ENCODE measurements around the gene TDO2.
A peak's percentile ranks its signal among the peaks of the same experiment; 100 is the strongest.

TDO2 gene

GRCh38 chr4:155879767-155880166, 23.7 kb upstream of the TDO2 start:
- H3K9me3 ChIP-seq (ENCODE audit: control extremely low read depth in 1 of 5, control insufficient read depth in 4 of 5, insufficient read depth in 2 of 5, low read depth in 1 of 5, low read length in 4 of 5): peaks cover 0 to 9% (median 0%) of the 10 kb centered on the region in 5 experiments
- H3K27ac ChIP-seq (ENCODE audit: insufficient read depth in 1 of 2, low read depth in 1 of 2, low read length in 2 of 2, poor library complexity in 1 of 2, severe bottlenecking in 2 of 2): no peak overlapping the region
- H3K4me3 ChIP-seq (ENCODE audit: control insufficient read depth in 1 of 7, extremely low read depth in 1 of 7, insufficient read depth in 4 of 7, low read depth in 2 of 7, low read length in 6 of 7): no peak overlapping the region
- no peaks in the 10 kb centered on the region for H3K27me3 ChIP-seq (replicated peaks in 2 of 5; ENCODE audit: control insufficient read depth in 4 of 5, insufficient read depth in 5 of 5, low read length in 4 of 5)
- ChIA-PET POLR2A (no interaction called here), CTCF (no interaction called here)
- H3K4me1 ChIP-seq (ENCODE audit: control extremely low read depth in 1 of 4, control insufficient read depth in 4 of 4, insufficient read depth in 4 of 4, low read length in 3 of 4): no peaks in the 10 kb centered on the region
- H3K36me3 ChIP-seq (ENCODE audit: control insufficient read depth in 4 of 4, insufficient read depth in 4 of 4, low read length in 3 of 4): no peaks in the 10 kb centered on the region
- DNase-seq: no peak

GRCh38 chr4:155881555-155881954, 21.9 kb upstream of the TDO2 start:
- WGBS (ENCODE audit: insufficient coverage): no CpG with 5 or more reads among the region's 1 CpG
- Histone ChIP-seq H3K36me3 (ENCODE audit: control insufficient read depth in 4 of 4, insufficient read depth in 4 of 4, low read length in 3 of 4) (no peaks in the 10 kb centered on the region), H3K4me3 (ENCODE audit: control insufficient read depth in 1 of 7, extremely low read depth in 1 of 7, insufficient read depth in 4 of 7, low read depth in 2 of 7, low read length in 6 of 7) (no peak overlapping the region), H3K4me1 (ENCODE audit: control extremely low read depth in 1 of 4, control insufficient read depth in 4 of 4, insufficient read depth in 4 of 4, low read length in 3 of 4) (no peaks in the 10 kb centered on the region), H3K27me3 (replicated peaks in 2 of 5; ENCODE audit: control insufficient read depth in 4 of 5, insufficient read depth in 5 of 5, low read length in 4 of 5) (no peaks in the 10 kb centered on the region), H3K9me3 (ENCODE audit: control extremely low read depth in 1 of 5, control insufficient read depth in 4 of 5, insufficient read depth in 2 of 5, low read depth in 1 of 5, low read length in 4 of 5) (peaks cover 0 to 5% (median 0%) of the 10 kb centered on the region in 5 experiments), H3K27ac (ENCODE audit: insufficient read depth in 1 of 2, low read depth in 1 of 2, low read length in 2 of 2, poor library complexity in 1 of 2, severe bottlenecking in 2 of 2) (no peak overlapping the region)
- POLR2A ChIA-PET: no interaction called here
- CTCF ChIA-PET: no interaction called here
- no peak for DNase-seq

GRCh38 chr4:155883895-155884294, 19.6 kb upstream of the TDO2 start:
- no peak for DNase-seq
- Histone ChIP-seq H3K27me3 (replicated peaks in 2 of 5; ENCODE audit: control insufficient read depth in 4 of 5, insufficient read depth in 5 of 5, low read length in 4 of 5) (no peaks in the 10 kb centered on the region), H3K4me1 (ENCODE audit: control extremely low read depth in 1 of 4, control insufficient read depth in 4 of 4, insufficient read depth in 4 of 4, low read length in 3 of 4) (no peaks in the 10 kb centered on the region), H3K27ac (ENCODE audit: insufficient read depth in 1 of 2, low read depth in 1 of 2, low read length in 2 of 2, poor library complexity in 1 of 2, severe bottlenecking in 2 of 2) (no peak overlapping the region), H3K9me3 (ENCODE audit: control extremely low read depth in 1 of 5, control insufficient read depth in 4 of 5, insufficient read depth in 2 of 5, low read depth in 1 of 5, low read length in 4 of 5) (no peaks in the 10 kb centered on the region), H3K4me3 (ENCODE audit: control insufficient read depth in 1 of 7, extremely low read depth in 1 of 7, insufficient read depth in 4 of 7, low read depth in 2 of 7, low read length in 6 of 7) (no peak overlapping the region), H3K36me3 (ENCODE audit: control insufficient read depth in 4 of 4, insufficient read depth in 4 of 4, low read length in 3 of 4) (no peaks in the 10 kb centered on the region)
- CTCF ChIA-PET: no interaction called here
- WGBS (ENCODE audit: insufficient coverage): 76% methylated on average over 2 of the region's 3 CpGs
- POLR2A ChIA-PET: no interaction called here

- CTCF ChIA-PET: no interaction called here
- Histone ChIP-seq H3K4me3 (ENCODE audit: control insufficient read depth in 1 of 7, extremely low read depth in 1 of 7, insufficient read depth in 4 of 7, low read depth in 2 of 7, low read length in 6 of 7) (no peak overlapping the region), H3K4me1 (ENCODE audit: control extremely low read depth in 1 of 4, control insufficient read depth in 4 of 4, insufficient read depth in 4 of 4, low read length in 3 of 4) (no peaks in the 10 kb centered on the region), H3K27ac (ENCODE audit: insufficient read depth in 1 of 2, low read depth in 1 of 2, low read length in 2 of 2, poor library complexity in 1 of 2, severe bottlenecking in 2 of 2) (no peak overlapping the region), H3K9me3 (ENCODE audit: control extremely low read depth in 1 of 5, control insufficient read depth in 4 of 5, insufficient read depth in 2 of 5, low read depth in 1 of 5, low read length in 4 of 5) (no peaks in the 10 kb centered on the region), H3K27me3 (replicated peaks in 2 of 5; ENCODE audit: control insufficient read depth in 4 of 5, insufficient read depth in 5 of 5, low read length in 4 of 5) (no peaks in the 10 kb centered on the region), H3K36me3 (ENCODE audit: control insufficient read depth in 4 of 4, insufficient read depth in 4 of 4, low read length in 3 of 4) (no peaks in the 10 kb centered on the region)
- 95% methylated on average over 3 of the region's 6 CpGs for WGBS (ENCODE audit: insufficient coverage)
- POLR2A ChIA-PET: interaction anchor here (0.6 kb wide), 1 partner anchor 8 kb away, joined by 4 read pairs; no protein-coding TSS in a partner anchor
- DNase-seq: no peak
These were observed 17.8 kb upstream of the TDO2 start for GRCh38 chr4:155885666-155886065.

GRCh38 chr4:155887045-155887444, 16.5 kb upstream of the TDO2 start:
- no CpG with 5 or more reads among the region's 1 CpG for WGBS (ENCODE audit: insufficient coverage)
- H3K9me3 ChIP-seq (ENCODE audit: control extremely low read depth in 1 of 5, control insufficient read depth in 4 of 5, insufficient read depth in 2 of 5, low read depth in 1 of 5, low read length in 4 of 5): no peaks in the 10 kb centered on the region
- ChIA-PET CTCF (no interaction called here), POLR2A (no interaction called here)
- DNase-seq: no peak
- H3K27ac ChIP-seq (ENCODE audit: insufficient read depth in 1 of 2, low read depth in 1 of 2, low read length in 2 of 2, poor library complexity in 1 of 2, severe bottlenecking in 2 of 2): no peak overlapping the region
- H3K36me3 ChIP-seq (ENCODE audit: control insufficient read depth in 4 of 4, insufficient read depth in 4 of 4, low read length in 3 of 4): no peaks in the 10 kb centered on the region
- H3K27me3 ChIP-seq (replicated peaks in 2 of 5; ENCODE audit: control insufficient read depth in 4 of 5, insufficient read depth in 5 of 5, low read length in 4 of 5): no peaks in the 10 kb centered on the region
- H3K4me1 ChIP-seq (ENCODE audit: control extremely low read depth in 1 of 4, control insufficient read depth in 4 of 4, insufficient read depth in 4 of 4, low read length in 3 of 4): no peaks in the 10 kb centered on the region
- H3K4me3 ChIP-seq (ENCODE audit: control insufficient read depth in 1 of 7, extremely low read depth in 1 of 7, insufficient read depth in 4 of 7, low read depth in 2 of 7, low read length in 6 of 7): no peak overlapping the region

- H3K4me1 ChIP-seq (ENCODE audit: control extremely low read depth in 1 of 4, control insufficient read depth in 4 of 4, insufficient read depth in 4 of 4, low read length in 3 of 4): no peaks in the 10 kb centered on the region
- 66% methylated on average over 4 of the region's 6 CpGs for WGBS (ENCODE audit: insufficient coverage)
These were observed 15.5 kb upstream of the TDO2 start for GRCh38 chr4:155887847-155888570.

GRCh38 chr4:155889031-155889793, 14.3 kb upstream of the TDO2 start:
- H3K27ac ChIP-seq (ENCODE audit: insufficient read depth in 1 of 2, low read depth in 1 of 2, low read length in 2 of 2, poor library complexity in 1 of 2, severe bottlenecking in 2 of 2): no peak overlapping the region
- H3K9me3 ChIP-seq (ENCODE audit: control extremely low read depth in 1 of 5, control insufficient read depth in 4 of 5, insufficient read depth in 2 of 5, low read depth in 1 of 5, low read length in 4 of 5): no peaks in the 10 kb centered on the region
- WGBS (ENCODE audit: insufficient coverage): 96% methylated on average over 3 of the region's 5 CpGs
- peak in 2 of 3 donors; percentile 4 to 8 for DNase-seq
- H3K36me3 ChIP-seq (ENCODE audit: control insufficient read depth in 4 of 4, insufficient read depth in 4 of 4, low read length in 3 of 4): no peaks in the 10 kb centered on the region
- no peaks in the 10 kb centered on the region for H3K4me1 ChIP-seq (ENCODE audit: control extremely low read depth in 1 of 4, control insufficient read depth in 4 of 4, insufficient read depth in 4 of 4, low read length in 3 of 4)
- H3K4me3 ChIP-seq (ENCODE audit: control insufficient read depth in 1 of 7, extremely low read depth in 1 of 7, insufficient read depth in 4 of 7, low read depth in 2 of 7, low read length in 6 of 7): no peak overlapping the region
- ChIA-PET CTCF (no interaction called here), POLR2A (no interaction called here)
- no peaks in the 10 kb centered on the region for H3K27me3 ChIP-seq (replicated peaks in 2 of 5; ENCODE audit: control insufficient read depth in 4 of 5, insufficient read depth in 5 of 5, low read length in 4 of 5)

More at GRCh38 chr4:155887847-155888570, 15.5 kb upstream of the TDO2 start:
- Histone ChIP-seq H3K4me3 (ENCODE audit: control insufficient read depth in 1 of 7, extremely low read depth in 1 of 7, insufficient read depth in 4 of 7, low read depth in 2 of 7, low read length in 6 of 7) (no peak overlapping the region), H3K27ac (ENCODE audit: insufficient read depth in 1 of 2, low read depth in 1 of 2, low read length in 2 of 2, poor library complexity in 1 of 2, severe bottlenecking in 2 of 2) (no peak overlapping the region), H3K36me3 (ENCODE audit: control insufficient read depth in 4 of 4, insufficient read depth in 4 of 4, low read length in 3 of 4) (no peaks in the 10 kb centered on the region), H3K27me3 (replicated peaks in 2 of 5; ENCODE audit: control insufficient read depth in 4 of 5, insufficient read depth in 5 of 5, low read length in 4 of 5) (no peaks in the 10 kb centered on the region), H3K9me3 (ENCODE audit: control extremely low read depth in 1 of 5, control insufficient read depth in 4 of 5, insufficient read depth in 2 of 5, low read depth in 1 of 5, low read length in 4 of 5) (no peaks in the 10 kb centered on the region)
- POLR2A ChIA-PET: no interaction called here
- CTCF ChIA-PET: no interaction called here
- no peak for DNase-seq
